ENCODE measurements around the gene CHST11.

Gene CHST11

GRCh38 chr12:104576187-104576778 is 119.5 kb downstream of the CHST11 start (continued):
- TF ChIP-seq ZSCAN4 (tag by site-specific recombination; IDR thresholded peaks at IDR 0.05), result no peak
- no peak for TF ChIP-seq ZNF670 (tag by site-specific recombination; IDR thresholded peaks at IDR 0.05; ENCODE audit: low read depth)

DNA sequence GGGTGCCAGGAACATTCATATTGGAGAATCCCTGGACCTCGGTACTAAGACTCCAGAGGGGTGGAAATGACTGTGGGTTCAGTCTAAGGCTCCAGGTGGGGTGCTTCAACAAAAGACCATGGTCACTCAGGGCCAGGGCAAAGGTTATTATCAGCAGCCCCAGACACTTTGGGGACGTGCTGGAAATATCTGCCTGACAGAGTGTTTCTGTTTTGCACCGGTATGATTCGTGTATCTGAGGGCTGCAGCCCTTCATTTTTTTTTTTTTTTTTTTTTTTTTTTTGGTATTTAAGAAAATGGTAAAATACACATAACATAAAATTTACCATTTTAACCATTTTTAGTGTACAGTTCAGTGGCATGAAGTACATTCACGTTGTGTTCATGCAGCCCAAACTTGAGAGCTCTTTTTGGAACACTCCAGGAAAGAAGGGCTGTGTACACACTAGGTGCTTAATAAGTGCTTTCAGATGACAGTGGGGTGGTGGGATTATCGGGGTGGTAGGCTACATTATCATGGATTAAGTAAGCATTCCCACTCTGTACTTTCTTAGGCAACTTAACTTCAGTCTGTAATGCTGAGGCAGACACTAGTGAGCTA is 120.3 kb downstream of the CHST11 start:
- no peaks in the 10 kb centered on the region for H3K4me1 ChIP-seq (ENCODE audit: control insufficient read depth, insufficient read depth, low read length)
- CTCF ChIA-PET, result no interaction called here
- POLR2A ChIA-PET, result no interaction called here
- TF ChIP-seq ZNF433 (tag by site-specific recombination; IDR thresholded peaks at IDR 0.05; ENCODE audit: low read depth) (no peak), ZNF274 (IDR thresholded peaks at IDR 0.05; ENCODE audit: low read length) (no peak), ZNF274 (tag by site-specific recombination; IDR thresholded peaks at IDR 0.05; ENCODE audit: borderline replicate concordance) (no peak), ZFP3 (tag by site-specific recombination; IDR thresholded peaks at IDR 0.05; ENCODE audit: low read depth) (no peak), ZNF664 (tag by site-specific recombination; IDR thresholded peaks at IDR 0.05) (no peak), ZNF776 (tag by site-specific recombination; IDR thresholded peaks at IDR 0.05; ENCODE audit: borderline replicate concordance) (no peak), ZNF549 (tag by site-specific recombination; IDR thresholded peaks at IDR 0.05) (no peak), ZNF76 (tag by site-specific recombination; IDR thresholded peaks at IDR 0.05; ENCODE audit: borderline replicate concordance, low read depth) (no peak), ZNF350 (tag by site-specific recombination; IDR thresholded peaks at IDR 0.05) (no peak), SETDB1 (IDR thresholded peaks at IDR 0.05; ENCODE audit: insufficient read length, low read length) (no peak), ZNF555 (tag by site-specific recombination; conservative IDR thresholded peaks at IDR 0.05) (no peak), REPIN1 (tag by site-specific recombination; IDR thresholded peaks at IDR 0.05; ENCODE audit: low read depth) (no peak), ZNF473 (tag by site-specific recombination; IDR thresholded peaks at IDR 0.05) (no peak)
- no peaks in the 10 kb centered on the region for H3K9me3 ChIP-seq (ENCODE audit: control insufficient read depth, insufficient read depth, low read depth, low read length)
- no peak overlapping the region for H3K4me3 ChIP-seq (ENCODE audit: low read depth, low read length)
- no peak overlapping the region for H3K27ac ChIP-seq (ENCODE audit: extremely low read depth, low read depth, low read length)
- no peaks in the 10 kb centered on the region for H3K36me3 ChIP-seq (ENCODE audit: control insufficient read depth in 2 of 2, insufficient read depth in 1 of 2, low read length in 2 of 2)

GRCh38 chr12:104577581-104577981 is 120.8 kb downstream of the CHST11 start:
- CTCF ChIA-PET, result no interaction called here
- POLR2A ChIA-PET, result no interaction called here
- no peaks in the 10 kb centered on the region for H3K9me3 ChIP-seq (ENCODE audit: control insufficient read depth, insufficient read depth, low read depth, low read length)
- H3K4me3 ChIP-seq (ENCODE audit: low read depth, low read length), result no peak overlapping the region
- TF ChIP-seq ZBTB48 (tag by site-specific recombination; IDR thresholded peaks at IDR 0.05) (no peak), ZNF133 (tag by site-specific recombination; IDR thresholded peaks at IDR 0.05) (no peak), ZNF132 (tag by site-specific recombination; IDR thresholded peaks at IDR 0.05; ENCODE audit: borderline replicate concordance) (no peak)
- TF ChIP-seq, protein P1, sequence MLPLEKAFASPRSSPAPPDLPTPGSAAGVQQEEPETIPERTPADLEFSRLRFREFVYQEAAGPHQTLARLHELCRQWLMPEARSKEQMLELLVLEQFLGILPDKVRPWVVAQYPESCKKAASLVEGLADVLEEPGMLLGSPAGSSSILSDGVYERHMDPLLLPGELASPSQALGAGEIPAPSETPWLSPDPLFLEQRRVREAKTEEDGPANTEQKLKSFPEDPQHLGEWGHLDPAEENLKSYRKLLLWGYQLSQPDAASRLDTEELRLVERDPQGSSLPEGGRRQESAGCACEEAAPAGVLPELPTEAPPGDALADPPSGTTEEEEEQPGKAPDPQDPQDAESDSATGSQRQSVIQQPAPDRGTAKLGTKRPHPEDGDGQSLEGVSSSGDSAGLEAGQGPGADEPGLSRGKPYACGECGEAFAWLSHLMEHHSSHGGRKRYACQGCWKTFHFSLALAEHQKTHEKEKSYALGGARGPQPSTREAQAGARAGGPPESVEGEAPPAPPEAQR (tag by site-specific recombination; IDR thresholded peaks at IDR 0.05), result no peak
- H3K4me1 ChIP-seq (ENCODE audit: control insufficient read depth, insufficient read depth, low read length), result no peaks in the 10 kb centered on the region
- H3K36me3 ChIP-seq (ENCODE audit: control insufficient read depth in 2 of 2, insufficient read depth in 1 of 2, low read length in 2 of 2), result no peaks in the 10 kb centered on the region
- H3K27ac ChIP-seq (ENCODE audit: extremely low read depth, low read depth, low read length), result no peak overlapping the region

Data from HEK293 (cell line).